Measurements from ENCODE around the gene ENDOV.

DNA sequence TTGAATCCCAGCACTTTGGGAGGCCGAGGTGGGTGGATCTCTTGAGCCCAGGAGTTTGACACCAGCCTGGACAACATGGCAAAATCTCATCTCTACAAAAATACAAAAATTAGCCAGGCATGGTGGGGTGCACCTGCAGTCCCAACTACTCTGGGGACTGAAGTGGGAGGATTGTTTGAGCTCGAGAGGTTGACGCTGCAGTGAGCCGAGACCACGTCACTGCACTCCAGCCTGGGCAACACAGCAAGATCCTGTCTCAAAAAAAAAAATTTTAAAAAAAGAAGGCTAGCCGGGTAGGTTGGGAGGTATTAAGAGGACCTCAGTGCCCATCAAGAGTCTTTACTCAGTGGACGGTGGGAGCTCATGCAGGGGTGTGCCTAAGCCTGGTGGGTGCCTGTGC lies 65.3 kb downstream of the ENDOV start:
- TF ChIP-seq POLR2A (IDR thresholded peaks at IDR 0.05), result no peak
- TF ChIP-seq, protein P1, sequence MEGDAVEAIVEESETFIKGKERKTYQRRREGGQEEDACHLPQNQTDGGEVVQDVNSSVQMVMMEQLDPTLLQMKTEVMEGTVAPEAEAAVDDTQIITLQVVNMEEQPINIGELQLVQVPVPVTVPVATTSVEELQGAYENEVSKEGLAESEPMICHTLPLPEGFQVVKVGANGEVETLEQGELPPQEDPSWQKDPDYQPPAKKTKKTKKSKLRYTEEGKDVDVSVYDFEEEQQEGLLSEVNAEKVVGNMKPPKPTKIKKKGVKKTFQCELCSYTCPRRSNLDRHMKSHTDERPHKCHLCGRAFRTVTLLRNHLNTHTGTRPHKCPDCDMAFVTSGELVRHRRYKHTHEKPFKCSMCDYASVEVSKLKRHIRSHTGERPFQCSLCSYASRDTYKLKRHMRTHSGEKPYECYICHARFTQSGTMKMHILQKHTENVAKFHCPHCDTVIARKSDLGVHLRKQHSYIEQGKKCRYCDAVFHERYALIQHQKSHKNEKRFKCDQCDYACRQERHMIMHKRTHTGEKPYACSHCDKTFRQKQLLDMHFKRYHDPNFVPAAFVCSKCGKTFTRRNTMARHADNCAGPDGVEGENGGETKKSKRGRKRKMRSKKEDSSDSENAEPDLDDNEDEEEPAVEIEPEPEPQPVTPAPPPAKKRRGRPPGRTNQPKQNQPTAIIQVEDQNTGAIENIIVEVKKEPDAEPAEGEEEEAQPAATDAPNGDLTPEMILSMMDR (IDR thresholded peaks at IDR 0.05), result no peak
- no peak for TF ChIP-seq POLR2AphosphoS5 (IDR thresholded peaks at IDR 0.05)

Data from suprapubic skin (tissue), 4 donors.